ENCODE results near the gene MCCC1.
"Not testable (repeated sequence)": the region's sequence is repeated elsewhere in the genome, so short reads cannot be mapped to it uniquely, and the experiment has no call there.

MCCC1 gene

DNA sequence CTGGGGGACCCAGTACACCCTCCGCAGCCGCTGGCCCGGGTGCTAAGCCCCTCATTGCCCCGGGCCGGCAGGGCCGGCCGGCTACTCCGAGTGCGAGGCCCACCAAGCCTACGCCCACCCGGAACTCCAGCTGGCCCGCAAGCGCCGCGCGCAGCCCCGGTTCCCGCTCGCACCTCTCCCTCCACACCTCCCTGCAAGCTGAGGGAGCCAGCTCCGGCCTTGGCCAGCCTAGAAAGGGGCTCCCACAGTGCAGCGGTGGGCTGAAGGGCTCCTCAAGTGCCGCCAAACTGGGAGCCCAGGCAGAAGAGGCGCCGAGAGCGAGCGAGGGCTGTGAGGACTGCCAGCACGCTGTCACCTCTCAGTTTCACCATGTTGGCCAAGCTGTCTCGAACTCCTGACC is 4.7 kb upstream of the MCCC1 start:
- not testable (repeated sequence) for DNase-seq (ENCODE audit: low read depth, low spot score)

DNA sequence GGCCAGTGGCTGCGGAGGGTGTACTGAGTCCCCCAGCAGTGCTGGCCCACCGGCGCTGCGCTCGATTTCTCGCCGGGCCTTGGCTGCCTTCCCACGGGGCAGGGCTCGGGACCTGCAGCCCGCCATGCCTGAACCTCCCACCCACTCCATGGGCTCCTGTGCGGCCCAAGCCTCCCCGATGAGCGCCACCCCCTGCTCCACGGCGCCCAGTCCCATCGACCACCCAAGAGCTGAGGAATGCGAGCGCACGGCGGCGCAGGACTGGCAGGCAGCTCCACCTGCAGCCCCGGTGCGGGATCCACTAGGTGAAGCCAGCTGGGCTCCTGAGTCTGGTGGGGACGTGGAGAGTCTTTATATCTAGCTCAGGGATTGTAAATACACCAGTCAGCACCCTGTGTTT is 1.7 kb upstream of the MCCC1 start:
- not testable (repeated sequence) for DNase-seq (ENCODE audit: low read depth, low spot score)

DNA sequence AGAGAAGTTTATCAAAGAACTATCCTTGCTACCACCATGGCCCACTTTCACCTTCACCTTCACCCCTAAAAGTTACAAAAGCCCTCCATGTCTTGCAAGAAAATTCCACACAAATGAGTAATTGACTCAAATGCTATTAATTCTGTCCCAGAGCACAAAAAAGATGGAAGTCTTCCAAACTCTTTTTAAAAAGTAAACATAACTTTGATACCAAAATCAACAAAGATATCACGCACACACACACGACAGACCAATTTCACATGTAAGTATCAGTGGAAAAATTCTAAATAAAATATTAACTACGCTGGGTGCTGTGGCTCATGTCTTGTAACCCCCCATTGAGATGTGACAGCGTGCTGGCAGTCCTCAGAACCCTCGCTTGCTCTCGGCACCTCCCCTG is 1.1 kb upstream of the MCCC1 start:
- no peak for DNase-seq (ENCODE audit: low read depth, low spot score)

DNA sequence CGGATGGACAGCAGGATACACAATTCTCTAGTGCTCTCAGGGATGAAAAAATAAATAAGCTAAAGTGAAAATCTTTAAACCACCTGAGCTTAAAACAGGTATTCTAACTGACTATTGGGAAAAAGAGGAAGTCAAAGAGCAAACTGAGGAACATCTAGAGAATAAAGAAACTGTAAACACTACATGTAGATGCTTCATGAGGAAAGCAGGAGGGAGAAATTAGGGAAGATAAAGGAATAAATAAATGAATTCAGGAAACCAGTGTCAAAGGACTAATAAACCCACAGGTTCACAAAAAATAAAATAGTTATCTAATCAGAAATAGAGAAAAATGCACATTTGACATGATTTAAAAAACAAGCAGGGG is 525 bp upstream of the MCCC1 start:
- no peak for DNase-seq (ENCODE audit: low read depth, low spot score)

DNA sequence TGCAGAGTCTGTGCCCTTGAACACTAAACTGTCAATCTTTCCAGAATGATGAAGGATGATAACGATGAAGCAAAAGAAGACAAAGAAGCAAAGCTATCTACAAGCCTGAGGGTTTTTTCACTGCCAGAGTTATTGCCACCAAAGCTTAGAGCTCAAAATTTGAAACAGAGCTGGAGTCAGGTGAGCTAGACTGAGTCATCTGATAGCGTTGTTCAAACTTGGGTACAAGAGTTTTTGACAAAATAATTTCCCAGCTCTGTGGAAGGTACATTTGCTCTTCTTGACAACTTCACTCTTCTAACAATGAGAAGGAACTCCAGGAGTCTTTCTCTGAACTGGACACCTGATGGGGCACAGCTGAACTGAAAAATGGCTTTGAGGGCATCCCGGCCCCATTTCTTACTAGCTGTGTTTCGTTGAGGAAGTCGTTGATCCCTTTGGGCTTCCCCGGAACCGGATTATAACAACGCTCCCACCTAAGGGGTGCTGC is 715 bp downstream of the MCCC1 start:
- DNase-seq (ENCODE audit: low read depth, low spot score): no peak

DNA sequence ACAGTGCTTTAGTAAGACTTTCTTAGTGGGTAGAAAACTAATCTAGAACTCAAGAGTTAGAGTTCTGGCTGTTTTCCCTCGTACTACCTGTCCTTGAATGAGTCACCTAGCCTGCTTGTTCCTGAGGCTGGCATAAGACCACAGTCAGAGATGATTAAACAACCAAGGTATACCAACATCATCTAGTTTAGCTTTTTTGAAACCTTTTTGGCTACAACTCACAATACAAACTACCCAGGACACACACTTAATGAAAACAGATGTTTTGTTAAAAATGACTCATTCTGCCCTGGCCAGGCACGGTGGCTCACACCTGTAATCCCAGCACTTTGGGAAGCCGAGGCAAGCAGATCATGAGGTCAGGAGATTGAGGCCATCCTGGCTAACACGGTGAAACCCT is 4.6 kb downstream of the MCCC1 start:
- no peak for DNase-seq (ENCODE audit: low read depth, low spot score)

DNA sequence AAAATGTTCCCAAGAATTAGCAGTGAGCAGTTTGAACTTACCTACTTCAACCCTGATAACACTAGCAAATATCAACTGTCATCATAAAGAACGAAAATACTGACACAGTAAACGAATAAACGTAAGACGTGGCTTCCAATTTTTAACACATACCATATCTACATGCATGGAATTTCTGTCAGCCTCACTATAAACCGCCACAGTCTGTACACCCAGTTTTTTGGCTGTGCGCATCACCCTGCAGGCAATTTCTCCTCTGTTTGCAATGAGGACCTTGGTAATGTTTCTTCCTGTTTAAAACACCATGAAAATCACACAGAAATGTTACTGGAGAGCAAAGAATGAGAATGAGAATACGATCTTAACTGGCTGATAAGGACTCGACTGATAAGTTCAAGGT is 7.0 kb downstream of the MCCC1 start:
- DNase-seq (ENCODE audit: low read depth, low spot score): no peak

DNA sequence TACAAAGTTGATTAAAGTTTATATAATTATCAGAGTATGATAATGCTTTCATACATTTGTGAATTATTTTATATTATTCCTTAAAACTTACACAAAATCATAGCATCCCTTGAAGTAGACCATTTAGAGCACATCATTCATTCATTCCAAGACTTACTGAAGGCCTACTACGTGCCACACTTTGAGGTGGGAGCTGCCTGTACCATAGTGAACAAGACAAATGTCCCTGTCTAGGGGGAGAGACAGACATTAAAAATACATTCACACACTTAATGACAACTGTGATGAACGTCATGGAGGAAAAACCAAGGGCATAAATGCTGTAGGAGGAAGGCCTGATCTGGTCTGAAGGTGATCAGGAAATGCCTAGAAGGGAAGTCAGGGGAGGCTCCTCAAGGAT is 12.1 kb downstream of the MCCC1 start:
- no peak for DNase-seq (ENCODE audit: low read depth, low spot score)

DNA sequence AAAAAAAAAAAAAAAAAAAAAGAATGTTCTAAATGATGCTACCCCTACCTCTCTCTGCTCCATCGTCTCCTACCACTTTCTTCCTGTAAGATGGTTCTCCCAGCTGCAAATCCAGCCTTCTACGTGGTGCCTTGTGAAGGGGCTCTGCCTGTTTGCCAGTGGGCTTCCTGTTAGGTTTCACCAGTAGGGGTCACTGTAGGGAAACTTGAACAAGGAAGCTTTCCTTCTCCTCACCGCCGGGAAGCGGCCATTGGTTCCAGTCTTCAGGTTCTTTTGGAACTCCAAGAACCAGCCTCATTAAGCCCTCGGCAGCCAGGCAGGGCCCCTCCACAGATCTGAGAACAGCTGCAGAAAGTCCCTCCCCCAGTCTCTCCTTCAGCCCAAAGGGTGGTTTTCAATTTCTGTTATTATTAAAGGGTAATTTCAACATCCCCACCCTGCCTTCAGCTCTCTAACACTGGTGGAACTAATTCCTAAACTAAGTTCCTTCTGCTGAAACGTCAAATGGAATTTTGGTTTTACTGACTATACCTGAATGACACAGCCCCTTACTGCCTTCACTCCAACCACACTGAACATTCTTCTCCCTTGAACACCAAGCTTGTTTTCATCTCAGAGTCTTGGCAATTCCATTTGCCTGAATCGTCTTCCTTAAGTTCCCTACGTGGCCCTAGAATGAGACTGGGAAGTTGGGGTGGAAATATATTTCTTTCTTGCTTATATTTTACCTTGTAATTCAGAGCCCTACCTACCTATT is 13.5 kb downstream of the MCCC1 start:
- DNase-seq (ENCODE audit: low read depth, low spot score): no peak

DNA sequence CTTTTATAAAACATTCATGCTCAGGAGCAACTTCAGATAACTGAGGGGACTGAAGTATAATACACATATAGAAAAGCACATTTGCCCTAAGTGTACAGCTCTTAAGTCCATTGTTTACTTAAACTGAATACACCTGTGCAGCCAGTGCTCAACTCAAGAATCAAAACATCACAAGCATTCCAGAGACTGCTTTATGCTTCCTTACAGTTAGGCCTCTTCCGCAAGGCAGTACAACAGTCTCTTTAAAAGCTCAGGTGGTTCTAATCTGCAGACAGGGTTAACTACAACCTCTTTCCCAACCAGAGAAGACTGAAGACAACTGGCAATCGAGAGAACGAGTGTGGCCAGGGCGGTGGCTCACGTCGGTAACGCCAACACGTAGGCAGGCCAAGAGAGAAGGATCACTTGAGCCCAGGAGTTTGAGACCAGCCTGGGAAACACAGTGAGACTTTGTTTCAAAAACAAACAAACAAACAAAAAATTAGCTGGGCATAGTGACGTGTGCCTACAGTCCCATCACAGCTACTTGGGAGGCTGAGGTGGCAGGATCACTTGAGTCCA is 16.9 kb downstream of the MCCC1 start:
- no peak for DNase-seq (ENCODE audit: low read depth, low spot score)

DNA sequence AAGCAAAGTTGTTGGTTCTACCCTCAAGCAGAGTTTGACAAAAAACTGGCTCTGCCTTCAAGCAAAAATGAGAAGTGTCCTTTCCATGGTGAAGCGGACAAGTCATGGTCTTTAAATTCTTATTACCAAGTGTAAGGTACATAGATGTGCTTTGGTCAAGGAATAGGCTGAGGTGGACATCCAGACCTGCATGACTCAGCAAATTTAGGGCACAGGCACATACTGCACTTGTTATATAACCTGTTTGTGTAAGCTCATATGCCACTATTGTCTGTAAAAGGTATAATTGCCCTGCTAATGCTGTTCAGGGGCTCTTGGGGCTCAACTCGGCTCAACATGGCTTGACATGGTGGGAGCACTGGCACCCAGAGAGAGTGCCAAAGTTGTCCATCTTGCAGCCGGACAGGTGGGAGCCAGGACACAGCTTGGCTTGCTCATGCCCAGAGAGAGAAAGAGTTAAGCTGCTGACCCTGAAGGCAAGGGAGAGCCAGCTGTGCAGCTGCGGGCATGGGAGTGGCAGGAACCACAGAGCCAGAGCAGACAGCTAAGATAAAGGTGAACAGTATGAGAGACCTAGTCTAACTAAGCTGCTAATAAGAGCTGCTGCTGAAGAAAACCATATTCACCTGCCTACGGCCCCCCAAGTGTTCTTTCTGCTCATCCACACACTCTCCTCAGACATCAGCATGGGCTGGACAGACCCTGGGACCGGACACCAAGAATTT is 17.7 kb downstream of the MCCC1 start:
- DNase-seq (ENCODE audit: low read depth, low spot score): no peak

DNA sequence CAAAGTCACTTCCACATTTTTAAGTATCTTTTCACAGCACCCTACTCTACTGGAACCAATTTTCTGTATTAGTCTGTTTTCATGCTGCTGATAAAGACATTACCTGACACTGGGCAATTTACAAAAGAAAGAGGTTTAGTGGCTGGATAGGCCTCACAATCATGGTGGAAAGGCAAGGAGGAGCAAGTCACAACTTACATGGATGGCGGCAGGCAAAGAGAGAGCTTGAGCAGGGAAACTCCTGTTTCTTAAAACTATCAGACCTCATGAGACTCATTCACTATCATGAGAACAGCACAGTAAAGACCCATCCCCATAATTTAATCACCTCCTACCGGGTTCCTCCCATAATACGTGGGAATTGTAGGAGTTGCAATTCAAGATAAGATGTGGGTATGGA is 18.7 kb downstream of the MCCC1 start:
- no peak for DNase-seq (ENCODE audit: low read depth, low spot score)

DNA sequence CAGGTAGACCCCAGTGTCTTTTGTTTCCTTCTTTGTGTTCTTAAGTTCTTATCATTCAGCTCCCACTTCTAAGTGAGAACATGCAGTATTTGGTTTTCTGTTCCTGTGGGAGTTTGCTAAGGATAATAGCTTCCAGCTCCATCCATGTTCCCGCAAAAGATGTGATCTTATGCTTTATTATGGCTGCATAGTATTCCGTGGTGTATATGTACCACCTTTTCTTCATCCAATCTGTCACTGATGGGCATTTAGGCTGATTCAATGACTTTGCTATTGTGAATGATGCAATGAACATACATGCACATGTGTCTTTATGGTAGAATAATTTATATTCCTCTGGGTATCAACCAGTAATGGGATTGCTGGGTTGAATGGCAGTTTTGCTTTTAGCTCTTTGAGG is 24.4 kb downstream of the MCCC1 start:
- no peak for DNase-seq (ENCODE audit: low read depth, low spot score)

DNA sequence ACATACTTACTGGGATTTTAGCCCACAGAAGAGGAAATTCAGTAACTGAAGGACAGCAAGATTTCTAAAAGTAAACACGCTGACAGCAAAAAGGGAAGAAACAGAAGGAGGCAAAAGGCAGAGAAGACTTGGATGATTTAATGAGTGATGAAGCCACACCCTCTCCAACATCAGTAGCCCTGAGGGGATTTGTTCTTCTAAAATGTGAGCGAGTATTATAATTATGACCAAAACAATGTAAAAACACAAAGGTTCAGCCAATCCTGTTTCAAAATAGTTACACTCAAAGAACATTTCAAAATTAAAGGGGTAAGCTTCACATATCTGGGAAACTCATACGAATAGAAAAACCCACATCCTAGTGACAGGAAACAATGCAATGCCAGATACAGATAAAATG is 25.0 kb downstream of the MCCC1 start:
- DNase-seq (ENCODE audit: low read depth, low spot score): no peak

DNA sequence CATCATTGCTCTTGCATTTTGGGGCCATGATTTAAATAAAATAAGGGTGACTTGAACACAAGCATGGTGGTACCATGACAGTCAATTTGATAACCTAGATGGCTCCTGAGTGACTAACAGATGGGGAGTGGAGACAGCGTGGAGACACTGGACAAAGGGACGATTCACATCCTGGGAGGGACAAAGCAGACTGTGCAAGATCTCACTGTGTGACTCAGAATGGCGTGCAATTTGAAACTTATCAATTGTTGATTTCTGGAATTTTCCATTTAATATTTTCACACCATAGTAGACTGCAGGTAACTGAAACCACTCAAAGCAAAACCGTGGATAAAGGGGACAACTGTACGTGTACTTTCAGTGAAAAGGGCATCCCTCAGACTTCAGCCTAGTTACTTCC is 25.5 kb downstream of the MCCC1 start:
- DNase-seq (ENCODE audit: low read depth, low spot score): no peak

DNA sequence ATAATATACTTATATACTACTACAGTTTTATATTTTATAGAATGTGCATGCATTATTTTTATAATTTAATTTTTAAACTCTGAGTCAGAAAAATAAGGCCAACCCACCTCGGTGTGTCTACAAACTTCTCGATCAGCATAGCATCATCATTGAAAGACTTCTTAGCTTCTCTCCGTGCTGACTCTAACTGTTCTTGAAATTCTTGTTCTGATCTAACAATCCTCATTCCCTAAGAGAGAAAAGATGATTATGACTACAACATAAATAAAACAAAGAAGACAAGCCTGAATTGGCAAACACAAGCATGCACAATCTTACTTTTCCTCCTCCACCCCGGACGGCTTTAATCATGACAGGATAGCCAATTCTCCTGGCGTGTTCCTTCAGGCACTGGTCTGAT is 28.4 kb downstream of the MCCC1 start:
- no peak for DNase-seq (ENCODE audit: low read depth, low spot score)

DNA sequence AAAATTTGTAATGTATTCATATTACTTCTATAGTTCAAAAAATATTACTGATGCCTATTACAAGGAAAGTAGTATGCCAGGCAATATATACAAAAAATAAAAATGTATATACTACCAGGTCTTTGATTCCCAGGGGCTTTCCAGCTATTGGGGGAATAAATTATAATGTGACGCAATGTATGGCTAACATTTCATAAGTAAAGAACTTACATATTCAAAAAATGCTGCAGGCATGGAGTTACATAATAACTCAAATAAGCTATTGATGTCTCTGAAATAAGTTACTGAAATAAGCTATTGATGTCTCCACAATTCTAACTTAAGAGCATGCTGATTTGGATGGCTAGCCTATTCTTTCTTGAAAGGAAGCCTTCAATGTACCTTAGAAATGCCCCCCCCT is 30.2 kb downstream of the MCCC1 start:
- DNase-seq (ENCODE audit: low read depth, low spot score): no peak

DNA sequence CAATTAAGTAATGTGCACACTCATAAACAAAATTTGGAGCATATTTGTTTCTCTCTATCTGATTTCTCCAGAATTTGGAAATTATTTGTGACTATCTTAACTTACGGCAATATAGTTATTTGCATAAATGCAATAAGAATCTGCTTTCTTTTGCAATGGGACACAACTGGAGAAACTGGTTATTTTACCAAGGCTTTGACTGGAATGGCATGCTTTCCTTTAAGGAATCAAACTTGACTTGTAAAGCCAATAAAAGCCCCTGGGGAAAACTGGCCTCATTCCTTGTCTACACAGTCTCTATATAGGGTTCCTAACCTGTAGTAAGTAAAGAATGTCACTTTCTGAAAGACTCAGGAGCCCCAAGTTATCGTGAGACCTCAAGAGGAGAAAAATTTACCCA is 32.4 kb downstream of the MCCC1 start:
- DNase-seq (ENCODE audit: low read depth, low spot score): not testable (repeated sequence)

DNA sequence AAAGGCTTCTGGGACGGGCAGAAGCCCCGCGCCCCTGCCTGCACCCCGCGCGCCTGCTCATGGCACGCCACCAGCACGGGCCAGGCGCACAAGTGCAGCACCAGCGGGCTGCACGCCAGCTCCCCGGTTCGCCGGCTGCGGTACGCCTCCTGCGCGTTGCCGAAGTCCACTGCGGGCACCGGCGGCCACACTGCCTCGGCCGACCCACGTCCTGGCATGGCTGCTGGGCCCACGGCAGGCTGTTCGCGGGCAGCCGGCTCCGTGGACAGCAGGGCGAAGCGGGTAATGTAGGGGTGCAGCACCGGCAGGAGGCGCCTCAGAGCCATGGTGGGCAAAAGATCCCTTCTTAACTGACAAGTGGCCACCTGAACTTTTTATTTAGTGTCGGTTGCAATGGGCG is 34.8 kb downstream of the MCCC1 start:
- no peak for DNase-seq (ENCODE audit: low read depth, low spot score)

DNA sequence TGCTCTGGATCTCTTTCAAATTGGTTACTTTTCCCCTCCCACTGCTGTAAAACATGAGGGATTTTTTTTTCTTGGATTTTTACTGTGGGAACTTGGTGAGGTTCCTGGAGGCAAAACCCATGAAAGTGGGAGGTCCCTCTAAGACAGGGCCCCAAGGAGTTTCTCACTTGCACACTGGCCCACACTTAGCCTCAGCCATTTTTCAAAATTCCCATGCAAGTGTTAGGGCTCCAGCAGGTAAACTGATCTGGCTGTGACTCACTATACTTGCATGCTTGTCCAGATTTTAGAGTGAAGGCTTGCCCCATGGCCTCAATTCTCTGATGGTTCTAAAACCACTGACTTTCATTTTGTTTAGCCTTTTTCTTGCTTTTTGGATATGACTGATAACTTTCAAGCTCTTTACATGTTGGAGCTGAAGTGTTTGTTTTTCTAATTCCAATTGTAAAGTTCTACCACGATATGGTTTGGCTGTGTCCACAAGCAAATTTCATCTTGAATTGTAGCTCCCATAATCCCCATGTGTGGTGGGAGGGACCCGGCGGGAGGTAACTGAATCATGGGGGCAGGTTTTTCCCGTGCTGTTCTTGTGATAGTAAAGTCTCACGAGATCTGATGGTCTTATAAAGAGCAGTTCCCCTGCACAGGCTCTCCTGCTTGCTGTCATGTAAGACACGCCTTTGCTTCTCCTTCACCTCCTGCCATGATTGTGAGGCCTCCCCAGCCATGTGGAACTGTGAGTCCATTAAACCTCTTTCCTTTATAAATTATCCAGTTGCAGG is 37.7 kb downstream of the MCCC1 start:
- DNase-seq (ENCODE audit: low read depth, low spot score): no peak

DNA sequence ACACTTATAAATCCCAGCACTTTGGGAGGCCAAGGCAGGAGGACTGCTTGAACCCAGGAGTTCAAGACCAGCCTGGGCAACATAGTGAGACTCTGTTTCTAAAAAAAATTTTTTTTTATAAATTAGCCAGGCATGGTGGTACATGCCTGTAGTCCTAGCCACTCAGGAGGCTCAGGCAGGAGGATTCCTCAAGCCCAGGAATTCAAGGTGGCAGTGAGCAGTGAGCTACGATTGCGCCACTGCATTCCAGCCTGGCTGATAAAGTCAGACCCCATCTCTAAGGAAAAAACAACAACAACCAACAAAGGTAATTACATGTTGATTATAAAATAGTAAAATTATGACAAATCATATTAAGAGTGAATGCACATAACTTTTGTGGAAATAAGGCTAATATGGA is 40.9 kb downstream of the MCCC1 start:
- DNase-seq (ENCODE audit: low read depth, low spot score): no peak

DNA sequence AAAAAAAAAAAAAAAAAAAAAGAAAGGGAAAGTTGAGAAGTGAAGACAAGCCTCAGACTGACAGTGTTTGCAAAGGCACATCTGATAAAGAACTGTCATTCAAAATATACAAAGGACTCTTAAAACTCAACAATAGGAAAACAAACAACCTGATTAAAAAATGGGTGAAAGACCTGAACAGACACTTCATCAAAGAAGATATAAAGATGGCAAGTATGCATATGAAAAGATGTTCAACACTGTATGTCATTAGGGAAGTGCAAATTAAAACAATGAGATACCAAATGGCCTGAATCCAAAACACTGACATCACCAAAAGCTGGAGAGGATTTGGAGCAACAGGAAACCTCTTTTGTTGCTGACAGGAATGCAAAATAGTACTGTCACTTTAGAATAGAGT is 48.6 kb downstream of the MCCC1 start:
- no peak for DNase-seq (ENCODE audit: low read depth, low spot score)

Measured in brain pericyte (primary cell).